Neural cell (in vitro differentiated cells): ENCODE measurements around the gene TUBA4B. TPM values are rescaled to one million over a fixed set of nuclear protein-coding genes. Genes with fewer than 3 reads are reported as not detected.

Source experiments
- H2AFZ ChIP-seq: fragments of 200-600, 300-800 bp; sonication (generic), shearing (Covaris generic); 2 replicates; pipeline ENCODE4 v1.6.0; 2014; ENCODE audit warnings: low read depth, mild to moderate bottlenecking, antibody characterized with exemption, low read length, moderate library complexity
- H3F3A ChIP-seq: fragments of 200-600 bp; shearing (Covaris generic); 2 replicates; pipeline ENCODE4 v1.6.1; 2016; ENCODE audit warnings: mild to moderate bottlenecking, moderate library complexity, mixed read lengths, antibody characterized with exemption, low read length; ENCODE audit not compliant: insufficient read depth, poor library complexity, severe bottlenecking
- H3K27ac ChIP-seq: fragments of 200-600, 300-800 bp; sonication (generic), shearing (Covaris generic); 2 replicates; pipeline ENCODE4 v1.5.1; 2014; ENCODE audit warnings: mild to moderate bottlenecking, low read length, moderate library complexity
- H3K27me3 ChIP-seq: fragments of 300-800, 200-600 bp; sonication (generic), shearing (Covaris generic); 2 replicates; pipeline ENCODE4 v1.6.0; 2014; ENCODE audit warnings: mild to moderate bottlenecking, low read depth, low read length, moderate library complexity; ENCODE audit not compliant: insufficient read depth
- H3K36me3 ChIP-seq: fragments of 300-800, 200-600 bp; sonication (generic), shearing (Covaris generic); 2 replicates; pipeline ENCODE4 v1.5.1; 2014; ENCODE audit warnings: mild to moderate bottlenecking, antibody characterized with exemption, low read length, moderate library complexity; ENCODE audit not compliant: insufficient read depth
- H3K4me2 ChIP-seq: fragments of 300-800, 200-600 bp; sonication (generic), shearing (Covaris generic); 2 replicates; pipeline ENCODE4 v1.6.0; 2014; ENCODE audit warnings: mild to moderate bottlenecking, low read length
- H3K4me3 ChIP-seq: fragments of 300-800, 200-600 bp; sonication (generic), shearing (Covaris generic); 2 replicates; pipeline ENCODE4 v1.5.1; 2014; ENCODE audit warnings: mild to moderate bottlenecking, low read length, moderate library complexity
- H3K79me2 ChIP-seq: fragments of 200-600 bp; shearing (Covaris generic); replicated peaks from 2 replicates; pipeline ENCODE4 v1.6.0; 2014; ENCODE audit warnings: mild to moderate bottlenecking, low read length, moderate library complexity; ENCODE audit not compliant: insufficient read depth
- H3K9ac ChIP-seq: fragments of 300-800, 200-600 bp; sonication (generic), shearing (Covaris generic); 2 replicates; pipeline ENCODE4 v1.6.1; 2016; ENCODE audit warnings: mild to moderate bottlenecking, low read length, mixed read lengths
- H3K9me2 ChIP-seq: fragments of 200-600 bp; shearing (Covaris generic); 2 replicates; pipeline ENCODE4 v1.6.1; 2016; ENCODE audit warnings: mild to moderate bottlenecking, low read length, mixed read lengths; ENCODE audit not compliant: insufficient read depth
- H3K9me3 ChIP-seq: fragments of 200-600, 300-800 bp; sonication (generic), shearing (Covaris generic); 2 replicates; pipeline ENCODE4 v1.6.1; 2016; ENCODE audit warnings: mild to moderate bottlenecking, mixed run types, low read length, moderate library complexity, mixed read lengths
- H4K20me1 ChIP-seq: fragments of 200-600 bp; shearing (Covaris generic); 2 replicates; pipeline ENCODE4 v1.6.1; 2016; ENCODE audit warnings: mild to moderate bottlenecking, mixed run types; ENCODE audit not compliant: insufficient read depth
- EP300 ChIP-seq: fragments of 450-650 bp; conservative IDR thresholded peaks from 2 replicates; pipeline ENCODE4 v1.6.1; 2014; ENCODE audit warnings: antibody characterized with exemption, mild to moderate bottlenecking, moderate library complexity; ENCODE audit not compliant: poor library complexity, severe bottlenecking
- EZH2 ChIP-seq: fragments of 200-600, 300-800 bp; shearing (Covaris generic), sonication (generic); IDR thresholded peaks from 2 replicates; pipeline ENCODE4 v1.6.1; 2014; ENCODE audit warnings: antibody characterized with exemption, low read length, borderline replicate concordance, mild to moderate bottlenecking; ENCODE audit not compliant: insufficient read depth, poor library complexity, severe bottlenecking
- MXI1 ChIP-seq: fragments of 450-650 bp; conservative IDR thresholded peaks from 2 replicates; pipeline ENCODE4 v1.6.1; 2014; ENCODE audit warnings: antibody characterized with exemption, mild to moderate bottlenecking; ENCODE audit not compliant: poor library complexity, severe bottlenecking
- POLR2AphosphoS5 ChIP-seq: IDR thresholded peaks from 2 replicates; pipeline ENCODE4 v1.6.1; 2012
- RAD21 ChIP-seq: fragments of 450-650 bp; conservative IDR thresholded peaks from 2 replicates; pipeline ENCODE4 v1.6.1; 2014; ENCODE audit warnings: antibody characterized with exemption, mild to moderate bottlenecking, moderate library complexity
- SMC3 ChIP-seq: fragments of 450-650 bp; conservative IDR thresholded peaks from 2 replicates; pipeline ENCODE4 v1.6.1; 2014; ENCODE audit warnings: antibody characterized with exemption, mild to moderate bottlenecking, moderate library complexity; ENCODE audit not compliant: poor library complexity
- TAF1 ChIP-seq: IDR thresholded peaks from 2 replicates; pipeline ENCODE4 v1.6.1; 2012; ENCODE audit warnings: low read depth
- polyA plus RNA-seq: library from polyadenylated mRNA; depleted of rRNA; stranded (reverse); fragments of >200 nt; gene quantifications from 2 replicates; pipeline ENCODE4 v1.2.3, GENCODE V29; 2014
- TF ChIP-seq, protein P1 (sequence below): fragments of 450-650 bp; IDR thresholded peaks from 2 replicates; pipeline ENCODE4 v1.5.1; 2014; ENCODE audit warnings: antibody characterized with exemption, mild to moderate bottlenecking, moderate library complexity; ENCODE audit not compliant: poor library complexity, severe bottlenecking
- TF ChIP-seq, protein P2 (sequence below): IDR thresholded peaks from 2 replicates; pipeline ENCODE4 v1.6.1; 2012; ENCODE audit warnings: borderline replicate concordance

The TUBA4B gene
- polyA plus RNA-seq, 1 donor from 2014 or later, result not detected

DNA sequence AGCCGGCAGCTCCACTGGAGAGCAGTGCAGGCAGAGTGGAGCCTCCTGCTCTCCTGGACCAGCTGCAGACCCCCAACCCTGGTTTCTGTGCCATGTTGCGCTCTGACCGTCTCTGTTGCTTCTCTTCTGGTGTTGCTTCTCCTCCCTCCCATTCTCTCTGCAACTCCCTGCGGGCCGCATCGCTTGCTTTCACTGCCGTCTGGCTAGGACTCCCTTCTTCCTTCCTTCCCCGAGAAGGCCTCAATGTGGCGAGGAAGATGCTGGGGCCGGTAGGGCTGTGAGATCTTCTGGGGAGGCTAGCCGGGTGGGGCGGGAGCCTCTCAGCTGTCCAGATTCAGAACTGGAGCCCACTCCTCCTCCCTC lies 32.3 kb downstream of the TUBA4B start:
- no peaks in the 10 kb centered on the region for H4K20me1 ChIP-seq
- H3K27me3 ChIP-seq, result no peaks in the 10 kb centered on the region
- H3F3A ChIP-seq, result no peaks in the 10 kb centered on the region
- no peak overlapping the region for H3K4me2 ChIP-seq
- H3K79me2 ChIP-seq, result no peaks in the 10 kb centered on the region
- no peak overlapping the region for H2AFZ ChIP-seq
- TF ChIP-seq SMC3 (no peak), POLR2AphosphoS5 (peak; percentile 9), TAF1 (no peak), EZH2 (no peak)
- TF ChIP-seq, protein P1, sequence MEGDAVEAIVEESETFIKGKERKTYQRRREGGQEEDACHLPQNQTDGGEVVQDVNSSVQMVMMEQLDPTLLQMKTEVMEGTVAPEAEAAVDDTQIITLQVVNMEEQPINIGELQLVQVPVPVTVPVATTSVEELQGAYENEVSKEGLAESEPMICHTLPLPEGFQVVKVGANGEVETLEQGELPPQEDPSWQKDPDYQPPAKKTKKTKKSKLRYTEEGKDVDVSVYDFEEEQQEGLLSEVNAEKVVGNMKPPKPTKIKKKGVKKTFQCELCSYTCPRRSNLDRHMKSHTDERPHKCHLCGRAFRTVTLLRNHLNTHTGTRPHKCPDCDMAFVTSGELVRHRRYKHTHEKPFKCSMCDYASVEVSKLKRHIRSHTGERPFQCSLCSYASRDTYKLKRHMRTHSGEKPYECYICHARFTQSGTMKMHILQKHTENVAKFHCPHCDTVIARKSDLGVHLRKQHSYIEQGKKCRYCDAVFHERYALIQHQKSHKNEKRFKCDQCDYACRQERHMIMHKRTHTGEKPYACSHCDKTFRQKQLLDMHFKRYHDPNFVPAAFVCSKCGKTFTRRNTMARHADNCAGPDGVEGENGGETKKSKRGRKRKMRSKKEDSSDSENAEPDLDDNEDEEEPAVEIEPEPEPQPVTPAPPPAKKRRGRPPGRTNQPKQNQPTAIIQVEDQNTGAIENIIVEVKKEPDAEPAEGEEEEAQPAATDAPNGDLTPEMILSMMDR, result no peak
- H3K9me2 ChIP-seq, result no peaks in the 10 kb centered on the region
- no peak overlapping the region for H3K4me3 ChIP-seq
- no peaks in the 10 kb centered on the region for H3K36me3 ChIP-seq
- no peaks in the 10 kb centered on the region for H3K9me3 ChIP-seq
- no peak overlapping the region for H3K27ac ChIP-seq
- H3K9ac ChIP-seq, result no peak overlapping the region

DNA sequence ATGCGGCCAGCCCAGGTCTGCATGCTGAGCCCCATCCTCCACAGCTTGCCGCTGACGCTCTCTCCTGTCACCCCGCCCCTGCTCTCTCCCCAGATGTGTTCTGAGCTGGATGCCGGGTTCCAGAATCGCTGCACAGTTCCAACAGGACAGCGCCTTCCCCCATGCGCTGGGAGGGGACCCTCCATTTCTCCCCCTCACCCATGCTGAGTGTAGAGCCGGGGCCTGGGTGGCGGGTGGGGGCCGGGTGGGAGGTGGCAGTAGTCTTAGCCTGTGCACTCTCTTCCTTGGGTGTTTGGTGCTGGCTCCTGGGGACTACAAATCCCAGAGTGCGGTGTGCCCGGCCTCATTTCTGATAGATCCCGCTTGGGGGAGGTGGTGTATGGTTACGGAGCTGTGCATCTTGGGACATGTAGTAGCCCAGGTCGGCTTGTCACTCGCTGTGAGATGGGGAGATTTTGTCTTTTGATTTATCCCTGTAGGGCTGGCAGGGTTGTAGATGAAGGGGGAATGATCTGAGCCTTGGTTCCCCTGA lies 32.9 kb downstream of the TUBA4B start:
- Histone ChIP-seq H3K9me2 (no peaks in the 10 kb centered on the region), H3K9me3 (no peaks in the 10 kb centered on the region), H4K20me1 (no peaks in the 10 kb centered on the region), H3K4me3 (no peak overlapping the region), H2AFZ (no peak overlapping the region), H3K27ac (no peak overlapping the region), H3K9ac (no peak overlapping the region), H3K4me2 (no peak overlapping the region), H3K79me2 (no peaks in the 10 kb centered on the region), H3K36me3 (no peaks in the 10 kb centered on the region), H3F3A (no peaks in the 10 kb centered on the region), H3K27me3 (no peaks in the 10 kb centered on the region)
- TF ChIP-seq MXI1, result no peak
- TF ChIP-seq RAD21, result no peak
- TF ChIP-seq, protein P1, result no peak
- TF ChIP-seq, protein P2, sequence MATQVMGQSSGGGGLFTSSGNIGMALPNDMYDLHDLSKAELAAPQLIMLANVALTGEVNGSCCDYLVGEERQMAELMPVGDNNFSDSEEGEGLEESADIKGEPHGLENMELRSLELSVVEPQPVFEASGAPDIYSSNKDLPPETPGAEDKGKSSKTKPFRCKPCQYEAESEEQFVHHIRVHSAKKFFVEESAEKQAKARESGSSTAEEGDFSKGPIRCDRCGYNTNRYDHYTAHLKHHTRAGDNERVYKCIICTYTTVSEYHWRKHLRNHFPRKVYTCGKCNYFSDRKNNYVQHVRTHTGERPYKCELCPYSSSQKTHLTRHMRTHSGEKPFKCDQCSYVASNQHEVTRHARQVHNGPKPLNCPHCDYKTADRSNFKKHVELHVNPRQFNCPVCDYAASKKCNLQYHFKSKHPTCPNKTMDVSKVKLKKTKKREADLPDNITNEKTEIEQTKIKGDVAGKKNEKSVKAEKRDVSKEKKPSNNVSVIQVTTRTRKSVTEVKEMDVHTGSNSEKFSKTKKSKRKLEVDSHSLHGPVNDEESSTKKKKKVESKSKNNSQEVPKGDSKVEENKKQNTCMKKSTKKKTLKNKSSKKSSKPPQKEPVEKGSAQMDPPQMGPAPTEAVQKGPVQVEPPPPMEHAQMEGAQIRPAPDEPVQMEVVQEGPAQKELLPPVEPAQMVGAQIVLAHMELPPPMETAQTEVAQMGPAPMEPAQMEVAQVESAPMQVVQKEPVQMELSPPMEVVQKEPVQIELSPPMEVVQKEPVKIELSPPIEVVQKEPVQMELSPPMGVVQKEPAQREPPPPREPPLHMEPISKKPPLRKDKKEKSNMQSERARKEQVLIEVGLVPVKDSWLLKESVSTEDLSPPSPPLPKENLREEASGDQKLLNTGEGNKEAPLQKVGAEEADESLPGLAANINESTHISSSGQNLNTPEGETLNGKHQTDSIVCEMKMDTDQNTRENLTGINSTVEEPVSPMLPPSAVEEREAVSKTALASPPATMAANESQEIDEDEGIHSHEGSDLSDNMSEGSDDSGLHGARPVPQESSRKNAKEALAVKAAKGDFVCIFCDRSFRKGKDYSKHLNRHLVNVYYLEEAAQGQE, result no peak
- TF ChIP-seq EP300, result no peak
- TF ChIP-seq SMC3, result no peak
- TF ChIP-seq EZH2, result no peak
- no peak for TF ChIP-seq TAF1
- no peak for TF ChIP-seq POLR2AphosphoS5
